GM19395 (cell line): ENCODE measurements around the gene ASAP2.

ENCODE experiments used
- ATAC-seq: cut with Tn5 transposase; IDR thresholded peaks from one replicate; pipeline ENCODE4 v1.9.1; 2021; ENCODE audit warnings: mild to moderate bottlenecking, moderate library complexity; ENCODE audit not compliant: unreplicated experiment

ASAP2 gene

GRCh38 chr2:9341337-9341887, 134.8 kb downstream of the ASAP2 start:
- no peak for ATAC-seq

GRCh38 chr2:9342659-9343058, 136.0 kb downstream of the ASAP2 start:
- ATAC-seq = no peak

- ATAC-seq = no peak
Measured at GRCh38 chr2:9343524-9343923, 136.9 kb downstream of the ASAP2 start.

- no peak for ATAC-seq
Measured at GRCh38 chr2:9344434-9344833, 137.8 kb downstream of the ASAP2 start.

GRCh38 chr2:9345343-9345742, 138.7 kb downstream of the ASAP2 start:
- no peak for ATAC-seq

GRCh38 chr2:9345997-9346396, 139.4 kb downstream of the ASAP2 start:
- no peak for ATAC-seq

- no peak for ATAC-seq
Measured at GRCh38 chr2:9346885-9347284, 140.3 kb downstream of the ASAP2 start.

GRCh38 chr2:9347411-9347881, 140.8 kb downstream of the ASAP2 start:
- ATAC-seq = no peak

- ATAC-seq = no peak
Measured at GRCh38 chr2:9354318-9354717, 147.7 kb downstream of the ASAP2 start.

- ATAC-seq = no peak
Measured at GRCh38 chr2:9355270-9355669, 148.7 kb downstream of the ASAP2 start.

- ATAC-seq = no peak
Measured at GRCh38 chr2:9355716-9356115, 149.1 kb downstream of the ASAP2 start.

- no peak for ATAC-seq
Measured at GRCh38 chr2:9356261-9356660, 149.6 kb downstream of the ASAP2 start.

GRCh38 chr2:9358846-9359245, 152.2 kb downstream of the ASAP2 start:
- ATAC-seq = no peak

- no peak for ATAC-seq
Measured at GRCh38 chr2:9359463-9359862, 152.9 kb downstream of the ASAP2 start.

- no peak for ATAC-seq
Measured at GRCh38 chr2:9360110-9360509, 153.5 kb downstream of the ASAP2 start.

GRCh38 chr2:9360701-9361100, 154.1 kb downstream of the ASAP2 start:
- ATAC-seq = no peak

- no peak for ATAC-seq
Measured at GRCh38 chr2:9364373-9364772, 157.8 kb downstream of the ASAP2 start.

GRCh38 chr2:9364791-9365497, 158.3 kb downstream of the ASAP2 start:
- no peak for ATAC-seq

GRCh38 chr2:9365498-9366019, 158.9 kb downstream of the ASAP2 start:
- no peak for ATAC-seq

- ATAC-seq = no peak
Measured at GRCh38 chr2:9366026-9366425, 159.4 kb downstream of the ASAP2 start.

GRCh38 chr2:9370746-9371145, 164.1 kb downstream of the ASAP2 start:
- no peak for ATAC-seq

- no peak for ATAC-seq
Measured at GRCh38 chr2:9373047-9373446, 166.4 kb downstream of the ASAP2 start.

- no peak for ATAC-seq
Measured at GRCh38 chr2:9373476-9373875, 166.9 kb downstream of the ASAP2 start.
